DMS153 (cell line): ENCODE measurements around the gene PITPNM2.

ENCODE experiments used
- DNase-seq: peaks from one replicate; lab custom pipeline; 2025; lab: John Stamatoyannopoulos, UW

The PITPNM2 gene

GRCh38 chr12:123150744-123151456 lies at the start of gene PITPNM2:
Gene PITPNM2, minus strand, starts transcription at chr12:123151090. Its CDS starts 116,500 bp downstream, at chr12:123034590.
- no peak for DNase-seq

GRCh38 chr12:123200414-123200813 lies 49.5 kb upstream of the PITPNM2 start:
- no peak for DNase-seq

GRCh38 chr12:123199936-123200335 lies 49.0 kb upstream of the PITPNM2 start:
- no peak for DNase-seq

GRCh38 chr12:123187637-123188036 lies 36.7 kb upstream of the PITPNM2 start:
- DNase-seq: no peak

- no peak for DNase-seq
These were observed 29.3 kb upstream of the PITPNM2 start for GRCh38 chr12:123180171-123180570.

- DNase-seq: no peak
These were observed 21.1 kb upstream of the PITPNM2 start for GRCh38 chr12:123171967-123172366.

- no peak for DNase-seq
These were observed 16.4 kb upstream of the PITPNM2 start for GRCh38 chr12:123167329-123167728.

- no peak for DNase-seq
These were observed 14.6 kb upstream of the PITPNM2 start for GRCh38 chr12:123165537-123165936.

- DNase-seq: no peak
These were observed 13.9 kb upstream of the PITPNM2 start for GRCh38 chr12:123164710-123165261.

- no peak for DNase-seq
These were observed 13.3 kb upstream of the PITPNM2 start for GRCh38 chr12:123164222-123164621.

GRCh38 chr12:123163227-123163626 lies 12.3 kb upstream of the PITPNM2 start:
- DNase-seq: no peak

GRCh38 chr12:123160801-123161487 lies 10.1 kb upstream of the PITPNM2 start:
- DNase-seq: no peak

GRCh38 chr12:123153906-123154305 lies 3.0 kb upstream of the PITPNM2 start:
- DNase-seq: no peak

- DNase-seq: no peak
These were observed 1.9 kb upstream of the PITPNM2 start for GRCh38 chr12:123152833-123153232.

GRCh38 chr12:123151457-123152454 lies 866 bp upstream of the PITPNM2 start:
- no peak for DNase-seq

- no peak for DNase-seq
These were observed 581 bp downstream of the PITPNM2 start for GRCh38 chr12:123150275-123150743.

- no peak for DNase-seq
These were observed 1.2 kb downstream of the PITPNM2 start for GRCh38 chr12:123149501-123150274.

GRCh38 chr12:123149088-123149487 lies 1.8 kb downstream of the PITPNM2 start:
- DNase-seq: no peak

- no peak for DNase-seq
These were observed 2.2 kb downstream of the PITPNM2 start for GRCh38 chr12:123148655-123149054.

- DNase-seq: no peak
These were observed 2.7 kb downstream of the PITPNM2 start for GRCh38 chr12:123148223-123148622.

- DNase-seq: no peak
These were observed 5.7 kb downstream of the PITPNM2 start for GRCh38 chr12:123145211-123145610.
